NCI-H2081 treated with DMSO at 0.1 percent for 48 hours (cell line): ENCODE data around the gene IKBKG.
"Not testable (repeated sequence)": the region's sequence is repeated elsewhere in the genome, so short reads cannot be mapped to it uniquely, and the experiment has no call there.

Experiments
- DNase-seq: peaks from one replicate; lab custom pipeline; 2025; lab: John Stamatoyannopoulos, UW

Gene IKBKG

DNA sequence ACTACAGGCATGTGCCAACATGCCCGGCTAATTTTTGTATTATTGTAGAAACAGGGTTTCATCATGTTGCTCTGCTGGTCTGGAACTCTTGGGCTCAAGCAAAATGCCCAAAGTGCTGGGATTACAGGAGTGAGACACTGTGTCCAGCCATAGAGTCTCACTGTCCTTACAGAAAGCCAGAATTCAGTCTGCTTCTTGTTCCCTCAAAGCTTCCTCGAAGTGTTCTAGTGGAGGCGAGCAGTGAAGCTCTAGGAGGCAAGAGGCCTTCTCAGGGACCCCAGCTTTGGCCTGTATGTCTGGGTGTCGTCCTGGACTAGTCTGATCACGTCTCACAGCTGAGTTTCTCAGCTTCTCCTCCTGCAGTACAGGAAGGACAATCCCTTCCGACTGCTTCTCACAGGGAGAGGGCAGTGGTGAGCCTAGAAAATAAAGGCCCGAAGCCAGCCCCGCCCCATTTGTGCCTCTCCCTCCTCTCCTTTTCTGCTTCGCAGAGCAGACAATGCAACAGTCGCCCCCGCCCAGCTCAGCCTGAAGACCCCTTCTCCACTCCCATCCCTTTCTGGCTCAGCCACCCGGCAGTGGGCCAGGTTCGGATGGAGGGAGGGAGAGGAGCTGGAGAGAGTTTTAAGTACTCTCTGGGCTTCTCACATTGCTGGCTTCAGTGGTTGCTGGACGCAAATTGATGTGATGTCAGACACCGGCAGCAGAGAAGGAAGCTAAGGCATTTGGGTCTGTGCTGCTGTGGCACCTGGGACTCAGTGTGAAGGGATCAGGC is 20.3 kb upstream of the IKBKG start:
- no peak for DNase-seq

DNA sequence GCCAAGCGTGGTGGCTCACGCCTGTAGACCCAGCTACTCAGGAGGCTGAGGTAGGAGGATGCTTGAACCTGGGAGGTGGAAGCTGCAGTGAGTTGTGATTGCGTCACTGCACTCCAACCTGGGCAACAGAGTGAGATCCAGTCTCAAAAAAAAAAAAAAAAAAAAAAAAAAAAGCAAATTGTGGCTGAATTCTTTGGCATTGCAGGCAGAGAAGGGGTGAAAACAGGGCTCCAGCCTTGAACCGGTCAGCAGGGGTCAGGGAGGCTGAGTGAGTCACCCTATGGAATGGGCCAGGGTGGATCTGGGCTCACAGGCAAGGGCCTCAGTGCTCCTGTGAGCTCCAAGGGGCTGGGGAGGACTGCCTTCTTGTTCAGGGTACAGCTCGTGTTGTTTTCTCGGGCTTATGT is 18.2 kb upstream of the IKBKG start:
- DNase-seq: no peak

DNA sequence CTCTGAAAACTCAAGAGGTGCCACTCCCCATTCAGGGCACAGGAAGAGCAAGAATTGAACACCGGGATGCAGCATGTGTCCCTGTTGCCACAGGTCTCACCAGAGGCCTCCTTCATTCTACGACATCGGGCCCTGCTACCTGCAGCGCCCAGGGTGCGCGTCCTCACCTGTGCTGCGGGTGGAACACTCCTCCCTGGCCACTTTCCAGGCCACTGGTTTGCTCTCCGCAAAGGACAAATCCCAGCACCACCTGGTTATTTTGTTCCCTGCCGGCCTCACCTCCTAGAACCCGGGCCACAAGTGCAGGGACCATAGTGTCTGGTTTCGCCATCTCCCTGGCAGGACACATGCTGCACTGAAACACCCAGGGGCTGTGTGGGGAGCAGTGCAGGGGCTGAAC is 17.1 kb upstream of the IKBKG start:
- DNase-seq: no peak

DNA sequence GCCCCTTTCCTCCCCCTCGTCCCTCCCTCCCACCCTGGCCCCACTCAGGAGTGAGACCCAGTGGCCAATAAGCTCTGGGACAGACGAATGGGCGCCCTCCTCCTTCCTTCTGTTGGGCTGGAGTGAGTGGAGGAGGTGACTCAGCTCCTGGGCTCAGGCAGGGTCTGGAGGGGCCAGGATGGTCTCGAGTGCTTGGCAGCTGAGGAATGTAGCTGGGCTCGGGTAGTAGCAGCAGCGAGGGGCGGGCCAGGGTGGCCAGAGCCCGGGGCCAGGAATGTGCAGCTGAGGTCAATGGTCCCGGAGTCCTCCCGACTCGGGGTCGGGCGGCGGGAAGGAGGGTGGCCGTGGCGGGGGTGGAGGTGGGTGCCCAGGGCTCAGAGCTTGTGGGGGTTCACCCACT is 15.8 kb upstream of the IKBKG start:
- no peak for DNase-seq

DNA sequence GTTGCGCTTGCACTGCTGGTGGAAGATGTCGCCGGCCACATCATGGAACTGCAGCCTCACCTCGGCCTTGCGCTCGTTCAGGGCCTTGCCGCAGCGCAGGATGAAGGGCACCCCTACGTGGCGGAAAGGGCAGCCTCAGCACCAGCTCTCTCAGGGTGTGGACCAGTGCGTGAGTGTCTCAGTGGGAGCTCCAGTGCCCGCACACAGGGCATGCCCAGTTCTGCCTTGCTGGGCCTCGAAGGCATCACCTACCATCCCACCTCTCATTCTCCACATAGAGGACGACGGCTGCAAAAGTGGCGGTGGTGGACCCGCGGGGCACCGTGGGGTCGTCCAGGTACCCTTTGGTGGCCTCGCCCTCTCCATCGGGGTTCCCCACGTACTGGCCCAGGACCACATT is 14.7 kb upstream of the IKBKG start:
- no peak for DNase-seq

DNA sequence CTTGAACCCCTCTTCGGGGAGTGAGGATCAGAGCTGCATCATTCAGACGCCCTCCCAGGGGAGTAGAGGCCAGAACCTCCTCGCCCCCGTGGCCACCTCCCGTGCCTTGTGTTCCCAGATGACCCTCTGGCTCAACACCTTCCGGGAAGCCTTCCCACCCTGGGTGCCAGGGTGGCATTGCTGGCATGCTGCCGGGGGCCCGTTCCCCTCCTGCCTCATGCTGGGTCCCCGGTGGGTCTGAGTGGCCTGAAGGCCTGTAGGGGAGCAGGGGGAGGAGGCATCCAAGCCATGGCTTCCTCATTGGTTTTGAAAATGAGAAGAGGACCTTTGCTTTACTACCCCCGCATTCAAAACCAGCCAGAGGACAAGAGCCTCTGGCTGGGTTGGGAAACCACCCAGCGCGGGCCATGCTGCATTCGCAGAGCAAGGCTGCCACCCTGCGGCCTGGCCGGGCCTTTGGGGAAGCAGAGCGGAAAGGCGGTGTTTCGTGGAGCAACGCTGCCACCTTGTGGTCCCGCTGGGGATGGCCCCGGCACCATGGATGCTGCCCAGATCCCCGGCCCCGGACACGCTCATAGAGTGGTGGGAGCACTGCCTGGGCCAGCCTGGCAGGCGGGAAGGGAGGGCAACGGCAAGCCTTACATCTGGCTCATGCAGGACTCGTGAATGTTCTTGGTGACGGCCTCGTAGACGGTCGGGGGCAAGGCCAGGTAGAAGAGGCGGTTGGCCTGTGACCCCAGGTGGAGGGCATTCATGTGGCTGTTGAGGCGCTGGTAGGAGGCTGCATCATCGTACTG is 12.7 kb upstream of the IKBKG start:
- DNase-seq: peak; percentile 15

DNA sequence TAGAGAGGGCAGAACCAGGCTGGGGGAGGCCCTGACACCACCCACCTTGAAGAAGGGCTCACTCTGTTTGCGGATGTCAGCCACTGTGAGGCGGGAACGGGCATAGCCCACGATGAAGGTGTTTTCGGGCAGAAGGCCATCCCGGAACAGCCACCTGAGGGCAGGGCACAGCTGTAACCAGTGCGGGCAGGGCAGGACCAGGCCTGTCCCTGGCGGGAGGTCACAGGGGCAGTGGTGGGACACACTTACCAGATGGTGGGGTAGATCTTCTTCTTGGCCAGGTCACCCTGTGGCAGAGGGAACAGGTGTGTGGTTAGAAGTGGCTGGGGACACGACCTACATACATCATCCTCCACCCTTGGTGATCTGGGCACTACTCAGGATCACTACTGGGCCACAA is 11.5 kb upstream of the IKBKG start:
- no peak for DNase-seq

DNA sequence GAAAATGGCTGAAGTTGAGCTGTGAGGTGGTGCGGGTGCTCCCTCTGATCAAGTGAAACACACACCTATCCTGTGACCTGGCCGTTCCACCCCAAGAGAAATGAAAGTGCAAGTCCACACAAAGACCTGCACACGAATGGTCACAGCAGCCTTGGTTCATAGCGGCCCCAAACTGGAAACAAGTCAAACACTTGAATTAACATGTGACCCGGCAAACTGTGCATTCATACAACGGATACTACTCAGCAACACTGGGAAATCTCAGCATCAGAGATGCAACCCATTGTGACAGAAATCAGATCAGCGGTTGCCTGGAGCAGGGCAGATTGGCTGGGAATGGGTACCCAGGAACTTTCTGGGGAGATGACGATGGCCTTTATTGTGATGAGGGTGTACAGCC is 8.3 kb upstream of the IKBKG start:
- DNase-seq: no peak

DNA sequence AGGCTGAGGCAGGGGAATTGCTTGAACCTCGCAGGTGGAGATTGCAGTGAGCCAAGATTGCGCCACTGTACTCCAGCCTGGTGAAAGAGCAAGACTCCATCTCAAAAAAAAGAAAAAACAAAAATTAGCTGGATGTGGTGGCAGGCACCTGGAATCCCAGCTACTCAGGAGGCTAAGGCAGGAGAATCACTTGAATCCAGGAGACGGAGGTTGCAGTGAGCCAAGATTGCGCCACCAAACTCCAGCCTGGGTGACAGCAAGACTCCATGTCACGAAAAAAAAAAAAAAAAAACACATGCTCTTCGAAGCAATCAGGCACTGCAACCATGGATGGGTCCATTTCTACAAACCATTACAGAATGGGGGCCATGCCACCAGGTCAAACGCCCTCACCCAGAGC is 7.1 kb upstream of the IKBKG start:
- not testable (repeated sequence) for DNase-seq

DNA sequence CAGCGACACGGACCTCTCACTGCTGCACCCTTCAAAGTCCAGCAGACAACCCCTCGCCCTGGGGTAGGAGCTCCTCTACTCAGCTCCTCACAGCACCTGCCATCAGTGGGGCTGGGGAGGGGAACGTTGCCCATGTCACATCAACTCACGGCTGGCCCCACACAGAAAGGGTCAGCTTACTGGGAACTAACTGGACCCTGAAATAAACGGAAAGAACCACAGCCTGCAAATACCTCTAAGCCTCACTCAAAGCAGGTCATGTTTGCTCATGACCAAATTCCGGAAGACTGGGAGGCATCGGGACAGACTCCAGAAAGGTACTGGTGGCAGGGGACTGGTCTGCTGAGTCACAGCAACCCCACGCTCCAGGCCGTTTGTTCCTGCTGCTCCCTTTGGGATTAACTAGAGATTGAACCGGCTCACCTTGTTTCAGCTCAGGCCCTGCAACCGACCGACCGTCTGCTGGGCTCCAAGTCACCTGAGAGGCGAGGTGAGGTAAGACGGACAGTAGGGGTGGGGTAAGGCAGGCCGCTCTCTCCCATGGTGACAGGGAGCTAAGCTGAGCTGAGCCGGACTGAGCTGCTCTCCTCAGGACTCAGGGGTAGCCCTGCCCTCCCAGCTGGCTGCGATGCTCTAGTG is 6.4 kb upstream of the IKBKG start:
- no peak for DNase-seq

DNA sequence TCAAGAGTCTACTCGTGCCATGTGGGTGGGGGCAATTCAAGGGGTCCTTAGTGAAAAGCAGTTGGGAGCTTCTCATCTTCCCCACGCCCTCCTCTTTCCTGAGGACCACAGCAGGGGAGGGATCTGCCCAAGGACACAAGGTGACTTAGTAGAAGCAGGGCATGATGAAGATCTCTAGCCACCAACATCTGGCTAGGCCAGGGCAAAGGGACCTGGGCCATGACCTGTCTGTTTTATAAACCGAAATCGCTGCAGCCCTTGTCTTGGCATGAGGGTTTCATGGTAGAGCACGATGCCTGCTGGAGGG is 5.9 kb upstream of the IKBKG start:
- no peak for DNase-seq

DNA sequence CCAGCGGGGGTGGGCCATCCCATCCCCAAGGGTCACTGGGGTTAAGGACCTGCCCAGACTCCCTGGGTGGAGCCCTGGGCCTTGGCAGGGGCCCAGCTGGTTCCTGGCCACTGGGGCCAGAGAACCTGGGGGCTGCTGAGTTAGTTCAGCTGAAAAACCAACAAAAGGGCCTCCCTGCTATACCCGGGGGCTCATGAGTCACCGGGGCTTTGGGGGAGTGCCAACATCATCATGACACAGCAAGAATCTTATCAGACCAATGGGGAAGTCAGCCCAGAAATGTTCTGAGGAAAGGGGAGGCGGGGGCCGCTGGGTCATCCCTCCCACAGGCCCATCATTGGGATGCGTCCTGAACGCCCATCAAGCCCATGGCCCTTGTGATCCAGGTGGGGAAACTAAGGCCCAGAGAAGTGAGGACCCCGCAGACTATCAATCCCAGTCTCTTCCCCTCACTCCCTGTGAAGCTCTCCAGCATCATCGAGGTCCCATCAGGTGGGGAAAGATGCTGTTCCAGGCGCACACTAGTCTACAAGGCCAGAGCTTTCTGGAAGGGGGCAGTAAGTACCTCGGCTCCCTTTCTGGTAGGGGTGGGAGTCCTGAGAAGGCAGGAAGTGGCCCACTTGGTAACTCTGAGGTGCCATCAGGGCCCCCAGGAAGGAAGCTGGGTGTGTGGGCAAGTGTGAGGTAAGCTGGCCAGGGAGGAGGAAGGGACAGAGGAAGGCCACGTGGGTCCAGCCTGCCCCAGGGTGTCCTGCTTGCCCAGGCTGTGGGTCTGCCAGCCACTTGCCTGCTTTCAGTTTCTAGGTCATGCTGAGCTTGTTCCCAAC is 5.3 kb upstream of the IKBKG start:
- DNase-seq: no peak

DNA sequence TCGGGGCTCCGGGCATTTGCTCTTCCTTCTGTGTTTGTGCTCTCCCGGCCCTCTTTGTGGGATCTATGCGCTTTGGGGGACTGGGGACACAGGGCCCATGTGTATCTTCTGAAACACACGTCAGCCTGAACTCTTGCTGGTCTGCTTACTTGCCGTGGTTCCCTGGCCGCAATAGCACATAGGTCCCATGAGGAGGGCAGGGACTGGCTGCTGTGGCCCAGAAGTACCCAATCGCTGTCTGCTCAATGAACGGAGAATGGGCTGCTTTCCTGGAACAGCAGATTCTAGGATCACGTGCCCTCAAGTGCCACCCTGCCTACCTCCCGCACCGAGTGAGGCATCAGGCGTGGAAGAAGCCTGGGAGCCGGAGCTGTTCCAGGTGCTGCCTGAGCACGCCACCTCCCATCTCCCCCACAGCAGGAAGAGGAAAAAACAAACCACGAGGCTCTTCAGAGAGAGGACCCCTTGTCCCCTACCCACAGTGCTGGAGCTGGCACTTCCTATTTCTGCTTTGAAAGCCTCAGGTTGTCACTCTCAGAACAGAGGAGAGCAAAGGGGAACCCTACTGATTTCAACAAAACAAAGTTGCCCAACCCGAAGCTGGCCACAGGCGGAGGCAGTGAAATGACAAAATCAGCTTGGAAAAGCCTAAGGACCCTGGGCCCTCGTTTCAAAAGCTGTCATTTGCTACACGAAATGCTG is 4.5 kb upstream of the IKBKG start:
- DNase-seq: no peak

DNA sequence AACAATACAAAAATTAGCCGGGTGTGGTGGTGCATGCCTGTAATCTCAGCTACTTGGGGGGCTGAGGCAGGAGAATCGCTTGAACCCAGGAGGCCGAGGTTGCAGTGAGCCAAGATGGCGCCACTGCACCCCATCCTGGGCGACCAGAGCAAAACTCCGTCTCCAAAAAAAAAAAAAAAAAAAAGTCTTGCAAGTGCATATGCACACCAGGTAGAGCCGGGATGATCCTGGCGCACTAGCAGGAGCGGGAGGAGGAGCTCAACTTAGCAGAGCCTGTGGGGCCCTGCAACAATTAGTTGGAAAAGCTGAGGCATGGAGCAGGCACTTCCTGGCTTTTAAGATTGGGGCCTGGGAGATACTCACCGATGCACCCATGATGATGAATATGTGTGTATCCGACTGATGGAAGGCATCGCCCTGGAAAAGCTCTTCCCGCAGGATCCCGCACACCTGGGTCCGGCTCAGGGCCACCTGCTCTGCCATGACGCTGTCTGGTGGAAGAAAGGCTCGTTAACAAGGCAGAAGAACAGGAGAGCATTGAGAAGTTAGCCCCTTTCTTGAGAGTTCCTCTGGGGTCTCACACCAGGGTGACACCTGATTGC is 1.6 kb upstream of the IKBKG start:
- DNase-seq: no peak

DNA sequence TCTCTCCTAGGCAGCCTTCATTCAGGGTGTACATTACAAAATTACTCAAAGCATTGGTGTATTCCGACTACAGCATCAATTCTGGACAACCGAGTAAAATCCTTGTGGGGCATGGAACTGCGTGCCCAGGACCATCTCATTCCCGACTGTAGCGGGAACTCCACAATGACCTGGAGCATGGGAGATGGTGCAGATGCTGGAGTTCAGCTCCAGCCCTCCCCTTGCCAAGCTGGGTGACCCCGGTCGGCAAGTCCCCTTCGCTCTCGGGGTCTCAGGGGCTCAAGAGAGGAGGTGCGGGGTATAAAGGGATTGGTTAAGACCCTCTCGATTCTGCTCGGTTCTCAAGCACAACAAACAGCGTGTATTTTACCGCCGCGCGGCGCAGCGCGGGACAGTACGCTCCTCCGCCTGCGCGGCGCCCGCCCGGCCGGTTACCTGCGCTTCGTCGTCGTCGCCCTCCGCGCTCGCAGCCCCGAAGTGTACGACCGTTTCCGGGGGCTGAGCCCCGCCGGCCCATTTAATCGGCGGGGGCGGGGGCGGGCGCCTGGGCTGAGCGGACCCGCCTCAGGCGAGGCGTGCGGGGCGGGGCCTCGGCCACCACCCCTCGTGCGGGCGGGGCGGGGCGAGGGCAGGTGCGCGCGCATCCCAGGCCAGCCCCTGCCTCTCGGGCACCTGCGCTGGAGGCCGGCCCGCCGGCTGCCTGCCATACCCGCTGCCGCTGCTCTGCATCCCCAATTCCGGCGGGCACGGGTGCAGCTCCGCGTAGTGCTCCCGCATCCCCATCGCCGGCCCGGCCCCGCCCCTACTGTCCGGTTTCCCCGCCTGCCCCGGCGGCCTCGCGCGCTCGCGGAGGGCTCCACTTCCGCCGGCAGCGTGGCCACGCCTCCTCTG is 821 bp upstream of the IKBKG start, which contains the start of gene G6PD:
G6PD (minus strand) TSS at position 493 of the 891 bp plus-strand sequence. CDS start 691 bp downstream, outside the sequence.
- DNase-seq: no peak

DNA sequence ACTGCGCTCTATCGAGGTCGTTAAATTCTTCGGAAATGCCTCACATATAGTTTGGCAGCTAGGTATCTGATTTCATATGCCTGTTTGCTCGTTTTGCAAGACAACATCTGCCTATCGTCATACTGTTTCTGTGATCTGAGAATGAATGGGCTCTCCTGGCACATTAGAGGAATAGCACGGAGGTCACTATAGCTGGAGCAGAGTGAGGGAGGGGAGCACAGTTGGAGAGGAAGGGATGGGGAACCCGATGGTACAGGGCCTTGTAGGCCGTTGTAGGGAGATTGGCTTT is 552 bp downstream of the IKBKG start:
- no peak for DNase-seq

DNA sequence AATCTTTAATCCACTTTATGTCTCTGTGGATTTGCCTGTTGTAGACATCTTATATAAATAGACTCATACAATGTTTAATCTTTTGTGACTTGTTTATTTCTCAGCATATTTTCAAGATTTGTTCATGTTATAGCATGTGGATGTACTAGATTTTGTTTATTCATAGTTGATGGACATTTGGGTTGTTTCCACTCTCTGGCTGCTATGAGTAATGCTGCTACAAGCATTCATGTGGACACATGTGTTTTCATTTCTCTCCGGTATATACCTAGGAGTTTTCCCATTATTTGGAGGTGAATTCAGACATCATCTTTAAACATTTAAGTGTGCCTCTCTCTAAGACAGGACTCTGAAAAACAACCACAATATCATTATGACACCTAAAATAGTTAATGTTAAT is 2.3 kb downstream of the IKBKG start:
- DNase-seq: no peak

DNA sequence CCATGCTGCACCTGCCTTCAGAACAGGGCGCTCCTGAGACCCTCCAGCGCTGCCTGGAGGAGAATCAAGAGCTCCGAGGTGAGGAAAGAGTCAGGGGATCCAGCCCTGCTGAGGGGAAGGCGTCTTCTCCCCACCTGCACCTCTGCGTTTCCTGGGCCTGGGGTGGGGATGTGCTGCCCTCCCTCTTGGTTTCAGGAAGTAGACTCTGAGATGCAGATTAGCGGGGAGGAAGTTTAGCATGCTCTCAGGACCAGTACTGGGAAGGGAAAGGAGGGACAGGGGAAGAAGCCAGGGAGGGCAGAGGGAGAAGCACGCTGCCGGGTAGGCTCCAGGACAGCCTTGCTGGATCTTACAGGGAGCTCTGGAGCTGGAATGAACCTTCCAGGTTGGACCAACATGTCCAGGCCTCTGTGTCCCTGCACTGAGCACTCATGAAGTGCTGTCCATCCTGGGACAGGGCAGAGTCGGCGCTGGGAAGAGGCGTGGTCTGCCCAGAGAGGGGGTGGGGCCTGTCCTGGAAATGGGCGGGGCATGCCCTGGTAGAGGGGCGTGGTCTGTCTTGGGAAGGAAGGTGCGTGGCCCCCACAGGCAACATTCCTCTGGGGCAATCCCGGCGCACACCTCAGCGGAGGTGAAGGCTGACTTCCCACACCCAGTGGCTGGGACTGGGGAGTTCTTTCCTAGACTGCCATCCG is 4.8 kb downstream of the IKBKG start:
- not testable (repeated sequence) for DNase-seq

DNA sequence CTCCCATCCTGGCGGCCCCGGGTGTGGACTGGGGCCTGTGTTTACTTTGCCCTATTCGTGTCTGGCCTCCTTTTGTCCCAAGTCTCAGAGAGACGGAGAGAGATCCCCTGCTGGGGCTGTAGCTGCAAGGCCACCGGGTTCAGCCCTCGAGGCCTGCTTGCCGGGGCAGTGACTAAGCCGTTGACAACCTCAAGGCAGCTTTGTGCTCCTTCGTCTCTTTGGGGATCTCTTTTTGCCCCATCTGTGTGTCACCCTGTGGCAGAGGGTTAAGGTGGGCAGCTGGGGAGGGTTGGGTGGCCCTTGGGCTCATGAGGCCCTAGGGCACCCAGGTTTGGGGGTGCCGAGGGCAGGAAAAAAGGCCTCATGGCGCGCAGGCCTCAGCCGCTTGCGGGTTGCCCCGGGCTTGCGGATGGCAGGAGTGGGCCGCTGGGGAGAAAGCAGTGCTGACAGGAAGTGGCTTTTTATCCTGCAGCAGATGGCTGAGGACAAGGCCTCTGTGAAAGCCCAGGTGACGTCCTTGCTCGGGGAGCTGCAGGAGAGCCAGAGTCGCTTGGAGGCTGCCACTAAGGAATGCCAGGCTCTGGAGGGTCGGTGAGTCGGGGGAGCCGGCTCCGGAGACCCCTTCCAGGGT is 10.8 kb downstream of the IKBKG start:
- DNase-seq: not testable (repeated sequence)
